GM18519 (cell line): ENCODE data around the gene SYK.
"Not testable (repeated sequence)": the region's sequence is repeated elsewhere in the genome, so short reads cannot be mapped to it uniquely, and the experiment has no call there.

ENCODE experiments used
- ATAC-seq: cut with Tn5 transposase; IDR thresholded peaks from one replicate; pipeline ENCODE4 v1.9.1; 2021; ENCODE audit warnings: mild to moderate bottlenecking, moderate library complexity; ENCODE audit not compliant: unreplicated experiment, low FRiP score

Gene SYK

DNA sequence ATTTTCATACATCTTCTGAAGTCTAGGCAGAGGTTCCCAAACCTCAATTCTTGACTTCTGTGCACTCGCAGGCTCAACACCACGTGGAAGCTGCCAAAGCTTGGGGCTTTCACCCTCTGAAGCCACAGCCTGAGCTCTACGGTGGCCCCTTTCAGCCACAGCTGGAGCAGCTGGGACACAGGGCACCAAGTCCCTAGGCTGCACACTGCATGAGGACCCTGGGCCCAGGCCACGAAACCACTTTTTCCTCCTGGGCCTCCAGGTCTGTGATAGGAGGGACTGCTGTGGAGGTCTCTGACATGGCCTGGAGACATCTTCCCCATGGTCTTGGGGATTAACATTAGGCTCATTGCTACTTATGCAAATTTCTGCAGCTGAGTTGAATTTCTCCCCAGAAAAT lies 18.8 kb downstream of the SYK start:
- not testable (repeated sequence) for ATAC-seq

DNA sequence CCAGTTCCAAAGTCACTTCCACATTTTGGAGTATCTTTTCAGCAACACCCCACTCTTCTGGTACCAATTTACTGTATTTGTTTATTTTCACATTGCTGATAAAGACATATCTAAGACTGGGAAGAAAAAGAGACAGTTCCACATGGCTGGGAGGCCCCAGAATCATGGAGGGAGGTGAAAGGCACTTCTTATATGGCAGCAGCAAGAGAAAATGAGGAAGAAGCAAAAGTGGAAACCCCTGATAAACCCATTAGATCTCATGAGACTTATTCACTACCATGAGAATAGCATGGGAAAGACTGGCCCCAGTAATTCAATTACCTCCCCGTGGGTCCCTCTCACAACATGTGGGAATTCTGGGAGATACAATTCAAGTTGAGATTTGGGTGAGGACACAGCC lies 19.6 kb downstream of the SYK start:
- not testable (repeated sequence) for ATAC-seq

DNA sequence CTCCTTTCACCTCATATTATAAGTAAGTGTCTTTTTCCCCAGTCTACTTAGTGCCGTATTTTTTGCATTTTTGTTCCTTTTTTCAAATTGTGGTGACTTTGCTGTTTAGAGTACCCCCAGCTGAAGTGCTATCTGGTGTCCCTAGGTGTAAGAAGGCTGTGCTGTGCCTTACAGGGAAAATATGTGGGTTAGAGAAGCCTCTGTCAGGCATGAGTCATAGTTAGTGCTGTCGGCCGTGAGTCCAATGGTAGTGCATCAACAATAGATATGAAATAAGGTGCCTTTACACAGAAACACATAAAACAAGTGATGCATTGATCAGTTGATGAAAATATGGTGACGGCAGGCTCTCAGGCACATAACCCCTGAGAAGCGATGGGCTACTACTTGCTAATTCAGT lies 20.1 kb downstream of the SYK start:
- no peak for ATAC-seq

DNA sequence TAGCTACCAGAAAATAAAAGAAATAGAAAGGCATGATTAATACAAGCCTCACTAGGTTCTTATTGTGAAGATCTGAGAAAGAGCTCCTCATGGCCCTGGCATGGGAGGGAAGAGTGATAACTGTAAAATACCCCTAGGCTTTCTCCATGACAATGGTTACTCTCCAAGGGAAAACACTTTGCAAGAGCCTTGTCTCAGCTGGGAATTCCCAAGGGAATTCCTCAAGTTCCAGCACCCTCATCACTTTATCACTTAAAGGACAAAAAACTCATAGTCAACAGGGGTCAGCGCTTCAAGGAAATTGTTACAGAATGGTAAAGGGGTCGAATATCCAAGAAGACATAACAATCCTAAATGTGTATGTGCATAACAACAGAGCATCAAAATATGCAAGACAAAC lies 21.2 kb downstream of the SYK start:
- no peak for ATAC-seq

DNA sequence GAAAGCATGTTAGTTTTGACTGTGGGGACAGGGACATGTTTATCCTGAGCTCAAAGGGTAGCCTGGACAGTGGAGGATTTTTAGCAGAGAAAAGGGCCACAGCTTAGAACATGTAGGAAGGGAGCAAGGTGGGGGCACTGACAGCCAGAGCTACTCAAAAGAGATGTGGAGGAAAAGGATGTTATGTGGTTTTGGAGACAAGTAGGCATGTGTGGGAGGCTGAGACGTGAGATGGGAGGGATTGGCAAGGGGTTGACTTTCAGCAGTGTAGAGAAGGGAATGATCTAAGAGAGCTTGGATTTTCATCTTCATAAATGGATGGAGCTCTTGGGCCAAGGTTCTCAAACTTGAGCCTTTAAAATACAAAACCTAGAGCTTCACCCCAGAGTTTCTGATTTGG lies 24.0 kb downstream of the SYK start:
- ATAC-seq: no peak

DNA sequence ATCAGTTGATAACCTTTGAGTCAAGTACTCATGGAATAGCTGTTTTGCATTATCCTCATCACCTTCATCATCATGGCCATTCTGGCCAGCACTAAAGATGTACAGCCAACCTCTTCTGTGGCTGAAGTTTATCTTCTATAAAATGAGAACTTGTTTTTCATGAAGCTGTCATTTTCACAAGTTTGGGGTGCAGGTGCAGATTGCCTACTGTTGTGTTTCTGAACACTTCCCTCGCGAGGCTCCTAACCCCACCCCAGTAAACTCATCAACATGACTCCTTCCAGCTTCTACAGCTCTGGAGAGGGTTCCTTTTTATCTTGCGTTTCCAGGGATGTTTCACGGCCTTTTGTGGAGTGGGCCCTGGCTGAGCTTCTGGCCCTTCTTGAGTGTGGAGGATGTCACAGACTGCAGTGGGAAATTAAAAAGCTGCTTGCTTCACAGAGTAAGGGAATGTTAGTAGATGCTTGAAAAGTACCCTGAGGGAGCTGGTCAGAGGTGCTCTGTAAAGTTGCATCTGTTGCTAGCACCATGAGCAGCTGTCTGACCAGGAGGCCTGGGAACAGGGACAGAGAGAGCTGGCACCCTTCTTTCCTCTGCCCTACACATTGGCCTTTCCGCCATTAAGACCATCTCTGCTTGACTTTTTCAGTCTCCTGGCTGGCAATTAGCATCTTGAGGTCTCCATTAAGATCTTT lies 24.9 kb downstream of the SYK start:
- ATAC-seq: no peak

DNA sequence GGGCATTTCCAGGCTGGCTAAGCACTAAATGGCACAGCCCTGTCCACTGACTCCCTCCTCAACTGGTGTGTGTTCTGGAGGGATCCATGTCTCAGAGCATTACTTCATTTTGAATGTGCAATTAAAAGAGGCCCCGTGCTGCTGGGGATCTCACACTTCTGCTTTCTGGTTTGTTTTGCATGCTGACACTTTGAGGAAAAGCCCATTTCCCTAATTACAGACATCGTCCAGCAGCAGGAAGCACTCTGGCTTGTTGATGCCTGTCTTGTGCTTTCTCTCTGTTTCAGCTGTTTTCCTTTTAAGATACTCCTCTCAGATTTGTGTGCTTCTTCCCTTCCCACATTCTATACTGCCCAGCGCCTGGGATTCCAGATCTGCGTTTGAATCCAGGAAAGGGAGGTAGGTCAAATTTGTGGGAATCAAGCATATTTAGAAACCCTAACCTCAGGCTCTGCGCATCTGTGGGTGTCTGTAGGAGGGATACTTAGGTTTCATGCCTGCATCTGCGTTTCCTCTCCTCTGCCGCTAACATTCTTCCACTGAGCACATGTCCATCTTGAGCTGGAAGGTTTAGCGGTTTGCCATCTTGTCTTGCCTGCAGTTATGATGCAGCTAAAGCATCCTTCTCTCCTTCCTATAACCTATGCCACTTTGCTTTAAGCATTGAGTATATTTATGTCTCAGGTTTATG lies 25.7 kb downstream of the SYK start:
- ATAC-seq: no peak

DNA sequence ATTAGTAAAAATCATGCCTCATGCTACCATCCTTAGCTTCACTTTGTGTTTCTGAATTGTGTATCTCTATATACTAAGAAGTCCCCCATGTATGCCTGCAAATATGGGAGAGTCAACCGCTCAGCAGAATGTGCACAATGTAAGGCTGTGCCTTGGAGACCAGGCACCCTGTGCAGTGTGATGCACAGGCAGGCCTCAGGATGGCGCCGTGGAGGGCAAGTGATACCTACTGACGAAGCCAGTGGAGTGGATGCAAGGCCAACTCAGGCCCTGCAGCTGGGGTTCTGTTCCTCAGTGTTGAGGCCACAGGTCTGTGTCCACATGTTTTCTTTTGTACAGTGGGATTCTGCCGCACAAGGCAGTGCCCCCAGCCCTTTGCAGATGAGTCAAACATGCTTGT lies 28.4 kb downstream of the SYK start:
- ATAC-seq: no peak

DNA sequence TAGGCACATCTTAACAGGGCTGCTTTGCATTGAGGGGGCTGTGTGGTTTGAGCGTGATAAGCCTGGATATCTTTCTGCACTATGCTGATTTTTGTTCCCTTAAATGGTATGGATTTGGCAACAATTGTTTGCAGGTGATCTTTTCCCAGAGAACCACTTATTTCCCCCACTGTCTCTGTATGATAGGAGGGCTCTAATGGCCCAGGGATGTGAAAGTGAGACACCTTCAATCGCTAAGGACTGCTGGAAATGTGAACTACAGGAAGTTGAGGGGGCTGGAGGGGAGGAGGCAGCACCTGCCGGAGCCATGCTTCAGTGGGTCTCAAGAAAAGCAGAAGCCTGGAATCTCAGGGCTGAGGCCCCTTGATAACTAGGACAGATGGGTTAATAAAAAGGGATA lies 29.4 kb downstream of the SYK start:
- no peak for ATAC-seq

DNA sequence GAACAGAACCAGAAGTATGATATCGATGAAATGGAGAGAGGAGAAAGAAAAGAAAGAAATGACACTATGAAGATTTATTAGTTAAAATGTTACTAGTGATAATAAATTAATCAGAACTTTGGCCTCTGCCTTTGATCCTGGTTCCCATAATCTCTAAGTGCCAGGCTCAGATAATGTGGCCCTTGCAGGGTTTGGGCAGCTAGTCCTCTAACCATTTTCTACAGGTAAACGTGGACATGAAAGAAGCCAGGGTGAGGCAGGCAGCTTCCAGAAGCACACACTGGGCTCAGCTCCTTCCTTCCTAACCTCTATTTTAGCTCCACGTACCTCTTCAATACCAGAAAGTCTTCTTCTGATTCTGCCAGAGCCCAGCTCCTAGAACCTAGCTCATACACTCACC lies 30.6 kb downstream of the SYK start:
- no peak for ATAC-seq

DNA sequence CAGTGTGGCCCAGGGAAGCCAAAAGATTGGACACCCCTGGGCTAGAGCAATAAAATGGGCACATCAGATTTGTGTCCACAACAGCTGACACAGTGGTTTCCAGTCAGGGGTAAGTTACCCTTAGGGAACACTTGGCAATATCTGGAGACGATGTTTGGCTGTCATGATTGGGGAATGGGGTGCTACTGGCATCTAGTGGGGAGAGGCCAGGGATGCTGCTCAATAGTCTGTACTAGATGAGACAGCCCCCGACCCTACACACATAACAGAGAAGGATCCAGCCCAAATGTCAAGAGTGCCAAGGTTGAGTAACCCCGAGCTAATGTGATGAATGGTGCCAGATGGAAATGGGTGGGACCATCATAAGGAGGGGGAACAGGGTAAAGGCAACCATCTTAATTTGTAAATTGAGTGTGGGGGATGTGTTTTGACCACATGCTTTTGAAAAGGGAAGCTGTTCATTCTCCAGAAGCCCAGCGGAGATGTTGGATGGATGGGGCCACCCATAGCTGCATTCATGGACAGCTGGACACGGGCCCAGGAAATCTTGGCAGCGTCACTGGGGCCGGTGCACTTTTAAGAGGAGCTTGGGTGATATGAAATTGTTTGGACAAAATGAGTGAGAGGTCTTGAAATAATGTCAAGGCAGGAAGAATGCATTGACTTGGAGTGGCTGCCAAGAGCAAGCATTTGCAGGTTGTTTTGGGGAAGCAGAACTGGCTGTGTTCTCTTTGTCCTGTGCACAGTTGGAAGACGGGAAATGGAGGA lies 33.4 kb downstream of the SYK start:
- no peak for ATAC-seq

DNA sequence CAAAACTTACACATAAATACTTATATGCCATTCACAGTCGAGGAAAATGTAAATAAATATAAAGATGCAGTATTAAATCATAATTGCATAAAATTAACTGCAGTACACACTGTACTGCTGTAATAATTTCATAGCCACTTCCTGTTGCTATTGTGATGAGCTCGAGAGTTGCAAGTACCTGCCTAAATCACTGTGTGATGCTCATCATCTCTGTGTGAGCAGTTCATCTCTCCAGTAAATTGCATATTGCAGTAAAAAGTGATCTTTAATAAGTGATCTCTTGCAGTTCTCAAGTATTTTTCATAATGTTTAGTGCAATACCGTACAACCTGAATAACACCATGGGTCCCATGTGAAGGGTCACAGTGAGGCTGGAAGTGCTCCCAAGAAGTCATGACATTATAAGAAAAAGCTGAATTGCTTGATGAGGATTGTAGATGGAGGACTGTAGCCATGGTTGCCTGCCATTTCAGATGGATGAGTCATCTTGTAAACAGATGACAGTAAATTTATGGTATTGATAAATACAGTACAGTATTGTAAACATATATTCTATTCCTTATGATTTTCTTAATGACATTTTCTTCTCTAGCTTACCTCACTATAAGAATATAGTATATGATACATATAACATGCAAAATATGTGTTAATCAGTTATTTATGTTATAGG lies 34.9 kb downstream of the SYK start:
- no peak for ATAC-seq

DNA sequence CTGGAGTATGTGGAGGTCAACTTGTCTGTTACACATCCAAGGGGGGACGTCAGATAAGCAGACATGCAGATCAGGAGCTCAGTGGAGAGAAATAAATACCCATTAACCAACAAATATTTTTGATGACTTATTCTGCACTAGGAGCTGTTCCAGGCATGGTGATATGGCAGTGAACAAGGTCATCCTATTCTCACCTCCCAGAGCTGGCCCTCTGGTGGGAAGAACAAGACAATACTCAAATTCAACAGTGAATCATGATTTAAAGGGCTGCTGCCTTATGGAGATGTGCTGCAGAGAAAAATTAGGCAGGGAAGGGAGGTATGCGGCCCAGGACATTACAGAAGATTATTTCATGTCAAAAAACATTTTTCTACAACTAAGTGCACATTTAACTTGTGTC lies 36.5 kb downstream of the SYK start:
- ATAC-seq: no peak

DNA sequence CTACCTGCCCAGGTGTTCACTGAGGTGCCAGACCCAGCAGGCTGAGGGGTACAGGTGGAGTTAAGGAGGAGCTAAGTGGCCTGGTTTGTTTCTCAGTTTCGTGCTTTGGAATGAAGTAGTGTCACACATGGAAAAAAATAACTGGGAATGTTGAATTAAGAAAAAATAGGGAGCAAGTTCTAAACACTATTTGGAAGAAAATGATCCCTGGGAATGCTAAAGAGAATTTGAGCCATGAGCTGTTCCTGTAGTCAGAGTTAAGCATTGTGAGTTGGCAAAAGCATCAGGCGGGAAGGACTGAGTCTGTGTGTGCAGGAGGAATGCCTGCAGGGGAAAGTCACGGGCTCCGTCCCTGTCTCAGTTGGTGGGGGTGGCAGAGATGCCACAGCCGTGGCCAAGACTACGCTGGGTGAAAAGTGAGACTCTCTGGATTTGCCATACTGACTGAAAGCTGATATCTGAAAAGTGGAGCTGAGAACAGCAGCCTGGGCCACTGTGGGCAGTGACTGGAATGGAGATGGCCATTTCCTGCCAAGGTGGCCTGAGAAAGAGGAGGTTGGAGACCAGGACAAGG lies 37.0 kb downstream of the SYK start:
- ATAC-seq: no peak

DNA sequence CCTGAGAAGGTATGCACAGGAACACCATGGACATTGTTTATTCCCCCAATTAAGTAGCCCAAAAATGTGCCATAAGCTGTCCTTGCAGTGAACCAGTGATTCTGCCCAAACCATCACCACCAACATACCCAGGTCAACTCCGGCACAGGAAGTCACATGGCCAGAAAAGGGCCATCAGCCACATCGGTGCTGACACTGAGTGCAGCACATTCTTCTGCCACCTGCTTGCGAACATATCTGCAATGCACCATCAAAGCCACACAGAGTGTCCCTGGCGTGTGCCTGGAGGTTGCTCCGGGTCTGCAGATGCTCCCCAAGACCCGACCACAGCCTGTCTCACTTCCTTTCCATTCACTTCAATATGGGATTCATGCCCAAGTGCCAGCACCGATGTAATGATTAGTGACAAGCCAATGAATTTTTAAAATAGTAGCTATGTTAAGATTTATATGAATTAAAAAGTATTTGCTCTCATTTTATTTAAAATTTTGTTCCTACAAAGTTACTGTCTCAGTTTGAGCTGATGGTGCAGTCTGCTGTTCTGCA lies 37.6 kb downstream of the SYK start:
- no peak for ATAC-seq

DNA sequence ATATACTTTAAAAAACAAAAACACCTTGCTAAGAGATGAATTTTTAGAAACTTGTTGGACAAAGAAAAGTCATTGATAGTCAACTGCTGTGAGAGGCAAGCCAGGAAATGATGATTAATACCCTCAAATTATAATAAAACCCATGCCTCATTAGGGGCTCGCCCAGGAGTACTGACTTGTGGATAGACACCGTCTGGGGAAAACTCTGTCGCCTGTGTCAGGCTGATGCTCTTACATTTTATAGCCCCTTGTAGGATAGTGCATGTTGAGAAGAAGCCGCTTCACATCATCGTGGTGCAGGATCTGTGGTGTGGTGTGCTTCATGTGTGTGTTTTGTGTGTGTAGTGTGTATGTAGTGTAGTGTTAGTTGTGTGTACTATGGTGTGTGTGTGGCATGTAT lies 39.1 kb downstream of the SYK start:
- ATAC-seq: no peak

DNA sequence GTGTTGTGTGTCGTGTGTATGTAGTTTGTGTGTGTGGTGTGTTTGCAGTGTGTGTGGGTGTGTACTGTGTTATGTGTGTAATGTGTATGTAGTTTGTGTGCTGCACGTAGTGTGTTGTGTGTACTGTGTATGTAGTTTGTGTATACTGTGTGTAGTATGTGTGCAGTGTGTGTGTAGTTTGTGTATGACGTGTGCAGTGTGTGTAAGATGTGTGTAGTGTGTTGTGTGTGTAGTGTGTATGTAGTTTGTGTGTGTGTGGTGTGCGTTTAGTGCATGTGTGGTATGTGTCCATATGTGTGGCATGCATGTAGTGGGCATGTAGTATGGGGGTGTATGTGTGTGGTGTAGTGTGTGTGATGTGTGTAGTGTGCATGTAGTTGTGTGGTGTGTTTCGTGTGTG lies 39.6 kb downstream of the SYK start:
- no peak for ATAC-seq

DNA sequence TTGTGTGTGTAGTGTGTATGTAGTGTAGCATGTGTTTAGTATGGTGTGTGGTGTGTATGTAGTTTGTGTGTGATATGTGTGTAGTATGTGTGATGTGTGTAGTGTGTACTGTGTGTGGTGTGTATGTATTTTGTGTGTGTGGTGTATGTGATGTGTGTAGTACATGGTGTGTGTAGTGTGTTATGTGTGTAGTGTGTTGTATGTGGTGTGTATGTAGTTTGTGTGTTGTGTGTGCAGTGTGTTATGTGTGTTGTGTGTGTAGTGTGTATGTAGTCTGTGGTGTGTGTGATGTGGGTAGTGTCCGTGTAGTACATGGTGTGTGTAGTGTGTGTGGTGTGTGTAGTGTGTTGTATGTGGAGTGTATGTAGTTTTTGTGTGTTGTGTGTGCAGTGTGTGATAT lies 40.0 kb downstream of the SYK start:
- no peak for ATAC-seq

DNA sequence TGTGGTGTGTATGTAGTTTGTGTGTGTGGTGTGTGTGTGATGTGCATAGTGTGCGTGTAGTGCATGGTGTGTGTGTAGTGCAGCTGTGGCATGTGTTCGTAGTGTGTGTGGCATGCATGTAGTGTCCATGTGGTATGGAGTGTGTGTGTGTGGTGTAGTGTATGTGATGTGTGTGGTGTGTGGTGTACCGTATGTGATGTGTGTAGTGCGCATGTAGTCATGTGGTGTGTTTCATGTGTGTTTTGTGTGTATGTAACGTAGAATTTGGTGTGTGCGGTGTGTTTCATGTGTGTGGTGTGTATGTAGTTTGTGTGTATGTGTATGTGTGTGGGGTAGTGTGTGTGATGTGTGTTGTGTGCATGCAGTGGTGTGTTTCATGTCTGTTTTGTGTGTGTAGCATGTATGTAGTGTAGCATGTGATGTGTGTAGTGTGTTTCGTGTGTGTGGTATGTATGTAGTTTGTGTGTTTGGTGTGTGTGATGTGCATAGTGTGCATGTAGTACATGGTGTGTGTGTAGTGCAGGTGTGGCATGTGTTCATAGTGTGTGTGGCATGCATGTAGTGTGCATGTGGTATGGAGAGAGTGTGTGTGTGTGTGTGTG lies 40.7 kb downstream of the SYK start:
- no peak for ATAC-seq

DNA sequence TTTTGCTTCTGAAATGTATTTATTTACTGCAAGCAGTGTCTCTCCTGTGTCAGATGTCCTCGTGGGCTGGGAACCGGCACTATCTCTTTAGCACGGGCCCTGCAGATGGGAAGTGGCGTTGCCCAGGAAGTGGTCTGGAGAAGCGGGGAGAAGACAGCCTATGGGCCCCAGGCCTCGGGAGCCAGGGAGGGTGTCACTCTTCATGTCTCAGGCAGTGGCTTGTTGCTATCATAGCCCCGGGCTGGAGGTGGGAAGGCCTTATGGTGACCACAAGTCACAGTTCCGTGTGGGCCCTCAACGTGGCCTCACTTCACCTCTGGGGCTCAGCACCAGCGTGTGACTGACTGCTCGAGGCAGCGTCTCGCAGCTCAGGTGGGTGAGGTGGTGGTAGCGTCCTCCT lies 41.4 kb downstream of the SYK start:
- ATAC-seq: no peak
